HT-29 (cell line): ENCODE data around the gene DHX29. TPM values are rescaled to one million over a fixed set of nuclear protein-coding genes. Genes with fewer than 3 reads are reported as not detected.

Source experiments
- DNase-seq: peaks from one replicate; pipeline ENCODE4 v3.0.0-alpha.2; 2015; ENCODE audit warnings: low spot score
- total RNA-seq: library from RNA; depleted of rRNA; stranded (reverse); fragments of >200 nt; shearing (Covaris generic); gene quantifications from 2 replicates; pipeline ENCODE4 v1.2.3, GENCODE V29; 2014

The DHX29 gene
- total RNA-seq, 1 experiment from 2014 or later: 7.3 TPM

GRCh38 chr5:55316837-55317236, 9.3 kb upstream of the DHX29 start:
- no peak for DNase-seq

GRCh38 chr5:55316289-55316688, 8.8 kb upstream of the DHX29 start:
- no peak for DNase-seq

GRCh38 chr5:55313870-55314617, 6.5 kb upstream of the DHX29 start:
- DNase-seq: no peak

GRCh38 chr5:55308254-55308836, 851 bp upstream of the DHX29 start:
- DNase-seq: peak; percentile 74

DNA sequence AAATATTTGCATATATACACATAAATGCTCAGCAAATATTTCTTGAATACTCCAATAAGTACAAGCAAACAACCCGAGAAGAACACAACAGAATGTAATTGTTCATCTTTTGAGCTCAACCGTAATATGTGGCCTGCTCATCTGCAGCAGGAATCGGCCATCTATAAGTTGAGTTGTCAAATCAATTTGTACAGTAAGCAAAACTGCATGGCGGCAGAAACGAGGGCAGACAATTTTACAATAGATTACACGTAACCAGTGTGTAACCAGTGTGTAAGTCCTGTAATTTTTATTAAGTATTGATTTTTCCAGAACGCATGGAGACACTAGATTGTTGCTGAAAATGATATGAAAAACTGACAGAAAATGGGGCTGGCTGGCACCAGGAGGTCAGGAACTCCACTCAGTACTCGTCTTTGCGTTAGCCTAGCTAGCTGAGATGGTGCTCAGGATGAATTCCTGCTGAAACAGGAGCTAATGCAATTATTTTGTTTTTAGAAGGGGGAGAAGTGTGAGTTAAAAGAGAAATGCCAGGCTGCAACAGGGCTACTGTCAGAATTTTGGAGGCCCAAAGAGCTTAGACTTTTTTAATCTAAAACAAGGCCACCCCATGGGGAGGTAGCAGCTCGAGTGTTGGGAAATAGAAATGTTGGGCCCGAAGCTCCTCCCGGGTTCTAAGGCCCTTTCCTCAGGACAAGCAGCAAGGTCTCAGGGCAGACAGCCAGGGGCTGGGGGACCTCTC, 682 bp downstream of the DHX29 start:
- no peak for DNase-seq

DNA sequence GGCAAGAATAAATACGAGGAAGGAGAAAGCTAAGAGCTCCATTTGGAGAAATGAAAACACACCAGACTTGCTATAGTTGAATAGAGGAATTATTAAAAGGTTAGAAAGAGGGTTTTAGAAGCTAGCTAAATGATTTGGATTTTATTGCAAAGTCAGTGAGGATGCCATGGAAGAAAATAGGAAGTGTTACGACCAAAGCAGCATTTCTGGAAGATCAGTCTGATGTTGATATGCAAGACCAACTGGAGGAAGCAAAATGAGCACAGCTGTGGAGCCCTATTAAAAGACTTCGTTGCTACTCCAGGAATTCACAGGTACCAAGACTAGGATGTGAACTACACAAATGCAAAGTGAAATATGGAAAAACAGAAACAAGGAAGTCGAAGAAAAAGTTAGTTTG, 2.1 kb downstream of the DHX29 start:
- DNase-seq: no peak

DNA sequence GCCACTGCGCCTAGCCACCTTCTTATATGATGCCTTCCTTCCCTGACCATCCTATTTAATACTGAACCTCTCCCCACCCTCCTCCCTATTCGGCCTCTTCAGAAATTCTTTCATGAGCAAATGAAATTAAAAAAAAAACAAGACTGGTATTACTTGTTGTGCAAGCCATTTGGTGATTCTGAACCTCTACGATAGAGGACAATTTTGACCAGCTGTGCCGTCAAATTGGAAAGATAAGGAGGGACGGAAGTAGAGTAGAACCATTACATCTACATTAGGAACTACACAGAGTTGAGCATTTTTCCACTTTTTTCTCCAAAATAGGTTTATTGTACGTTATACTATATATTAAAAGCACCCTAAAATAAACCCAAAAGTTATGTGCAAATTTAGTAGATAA, 2.9 kb downstream of the DHX29 start:
- DNase-seq: no peak

DNA sequence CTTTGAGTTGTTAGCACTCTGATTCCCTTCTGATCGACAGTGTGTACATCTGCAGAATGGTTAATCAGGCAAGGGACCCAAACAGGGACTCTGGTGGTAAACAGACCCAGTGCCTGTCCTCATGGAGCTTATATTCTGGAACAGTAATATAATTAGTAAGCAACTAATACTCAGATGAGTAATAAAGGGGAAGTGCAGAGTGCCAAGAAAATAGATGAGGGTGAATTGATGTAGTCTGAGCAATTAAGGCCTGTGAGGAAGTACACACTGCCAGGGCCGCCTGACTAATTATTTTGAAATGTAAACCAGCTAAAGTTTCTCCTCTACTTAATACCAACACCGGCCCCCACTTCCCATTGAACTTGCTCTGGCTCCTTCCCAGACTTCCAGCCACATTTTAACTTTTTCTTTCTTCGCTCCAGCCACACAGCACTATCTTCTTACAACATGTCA, 4.2 kb downstream of the DHX29 start:
- DNase-seq: no peak

DNA sequence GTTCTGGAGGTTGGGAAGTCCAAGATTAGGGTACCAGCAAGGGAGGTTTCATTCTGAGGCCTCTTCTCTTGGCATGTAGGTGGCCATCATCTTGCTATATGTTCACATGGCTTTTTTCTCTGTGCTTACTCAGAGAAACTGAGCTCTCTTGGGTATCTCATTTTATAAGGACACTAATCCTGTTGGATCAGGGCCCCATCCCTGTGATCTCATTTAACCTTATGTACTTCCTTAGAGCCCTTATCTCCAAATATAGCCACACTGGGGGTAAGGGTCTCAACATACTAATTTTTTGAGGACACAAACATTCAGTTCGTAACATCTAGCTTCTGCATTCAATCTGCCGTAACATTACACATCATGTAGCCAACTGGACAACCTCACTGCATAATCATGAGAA, 6.6 kb downstream of the DHX29 start:
- DNase-seq: no peak

GRCh38 chr5:55294935-55295334, 12.6 kb downstream of the DHX29 start:
- no peak for DNase-seq

GRCh38 chr5:55290991-55291390, 16.5 kb downstream of the DHX29 start:
- no peak for DNase-seq

DNA sequence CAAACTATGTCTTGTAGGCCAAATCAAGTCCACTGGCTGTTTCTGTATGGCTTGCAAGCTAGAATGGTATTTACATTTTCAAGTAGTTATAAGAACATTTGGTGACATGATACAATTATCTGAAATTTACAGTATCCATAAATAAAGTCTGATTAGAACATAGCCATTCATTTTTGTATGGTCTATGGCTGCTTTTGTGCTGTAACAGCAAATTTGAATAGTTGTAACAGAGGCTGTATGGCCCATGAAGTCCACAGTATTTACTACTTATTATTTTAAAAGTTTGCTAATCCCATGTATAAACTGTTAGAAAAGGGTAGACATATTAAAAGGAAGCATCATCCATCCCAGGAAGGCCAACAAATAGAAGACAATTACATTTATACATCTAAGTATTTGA, 17.7 kb downstream of the DHX29 start:
- DNase-seq: no peak

DNA sequence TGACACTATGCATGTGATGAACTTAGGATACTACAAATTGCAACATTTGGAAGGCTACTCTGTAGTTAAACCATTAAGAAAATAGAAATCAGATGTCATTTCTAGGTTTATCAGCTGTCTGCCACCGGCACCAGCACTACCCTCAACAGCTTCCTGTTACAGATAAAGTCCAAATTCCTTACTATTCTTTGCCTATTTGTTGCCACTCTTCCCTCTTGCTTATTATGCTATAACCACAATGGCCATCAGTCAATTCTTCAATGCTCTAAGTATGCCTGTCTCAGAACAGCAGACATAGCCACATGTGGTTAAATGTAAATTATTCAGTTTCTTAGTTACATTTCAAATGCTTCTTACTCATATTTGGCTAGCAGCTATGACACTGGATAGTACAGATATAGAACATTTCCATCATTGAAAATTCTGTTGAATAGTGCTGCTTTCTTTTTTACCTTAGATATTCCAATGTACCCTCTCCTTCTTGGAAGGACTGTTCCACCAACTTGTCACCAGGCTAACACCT, 21.0 kb downstream of the DHX29 start:
- DNase-seq: no peak

- no peak for DNase-seq
Observed at GRCh38 chr5:55278778-55279177, 28.7 kb downstream of the DHX29 start.

GRCh38 chr5:55276771-55277170, 30.7 kb downstream of the DHX29 start:
- DNase-seq: no peak

DNA sequence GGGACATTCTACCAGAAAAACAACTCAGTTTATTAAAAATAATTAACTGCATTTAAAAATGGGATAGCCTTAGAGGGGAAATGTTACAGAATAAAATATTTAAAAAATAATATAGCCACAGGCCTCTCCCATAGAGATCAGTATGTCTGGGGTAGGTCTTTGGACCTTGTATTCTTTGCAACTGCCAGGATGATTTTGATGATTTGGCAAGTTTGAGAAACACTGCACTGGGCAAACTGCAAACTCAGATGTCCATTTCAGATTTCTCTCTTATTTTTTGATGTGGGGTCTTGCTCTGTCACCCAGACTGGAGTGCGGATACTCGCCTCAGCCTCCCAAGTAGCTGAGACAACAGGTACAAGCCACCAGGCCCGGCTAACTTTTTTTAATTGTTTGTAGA, 49.2 kb downstream of the DHX29 start:
- DNase-seq: no peak

GRCh38 chr5:55254802-55255201, 52.7 kb downstream of the DHX29 start:
- DNase-seq: no peak

DNA sequence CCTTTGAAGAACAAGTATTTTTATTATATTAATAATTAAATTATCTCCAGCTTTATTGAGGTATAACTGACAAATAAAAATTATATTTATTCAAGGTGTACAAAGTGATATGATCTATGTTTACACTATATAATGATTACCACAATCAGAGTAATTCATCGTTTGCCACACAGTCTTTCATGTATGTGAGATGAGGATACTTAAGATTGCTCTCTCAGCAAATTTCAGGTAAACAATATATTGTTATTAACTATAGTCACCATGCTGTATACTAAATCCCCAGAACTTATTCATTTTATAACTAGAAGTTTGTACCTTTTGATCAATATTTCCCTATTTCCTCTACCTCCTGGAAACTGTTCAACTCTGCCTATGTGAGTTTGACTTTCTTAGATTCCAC, 57.4 kb downstream of the DHX29 start:
- DNase-seq: no peak

GRCh38 chr5:55241746-55242145, 65.7 kb downstream of the DHX29 start:
- peak; percentile 71 for DNase-seq

DNA sequence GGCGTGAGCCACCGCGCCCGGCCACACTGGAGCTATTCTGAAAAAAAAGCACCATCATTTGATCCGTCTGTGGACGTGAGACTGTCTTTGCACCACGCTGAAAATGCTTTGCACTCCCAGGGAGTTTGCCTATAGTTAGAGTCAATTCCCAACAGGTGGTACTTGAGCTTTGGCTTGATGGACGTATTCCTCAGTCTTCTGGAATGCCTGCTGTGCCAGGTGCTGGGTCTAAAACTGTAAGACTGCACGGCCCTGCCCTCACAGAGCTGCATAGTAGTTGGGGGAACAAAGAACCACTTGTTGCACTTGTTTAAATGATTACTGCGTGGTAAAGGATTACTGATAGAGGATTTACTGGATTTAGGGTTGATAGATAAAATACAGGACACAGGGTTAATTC, 70.7 kb downstream of the DHX29 start:
- DNase-seq: no peak

GRCh38 chr5:55234121-55234700, 73.3 kb downstream of the DHX29 start:
- peak; percentile 78 for DNase-seq
